G401 (cell line): Measurements from ENCODE around the gene B3GLCT. TPM values are rescaled to one million over a fixed set of nuclear protein-coding genes. Genes with fewer than 3 reads are reported as not detected.
A peak's percentile ranks its signal among the peaks of the same experiment; 100 is the strongest.
"Not testable (repeated sequence)": the region's sequence is repeated elsewhere in the genome, so short reads cannot be mapped to it uniquely, and the experiment has no call there.

ENCODE experiments used
- DNase-seq: peaks from one replicate; pipeline ENCODE4 v3.0.0-alpha.2; 2015; ENCODE audit warnings: low spot score
- in situ Hi-C: cut with HindIII; loops from 2 replicates; pipeline ENCODE4 v1.10.0; 2016; ENCODE audit warnings: low sequenced_read_pairs, mixed read lengths
- total RNA-seq: library from RNA; depleted of rRNA; stranded (reverse); fragments of >200 nt; shearing (Covaris generic); gene quantifications from 2 replicates; pipeline ENCODE4 v1.2.3, GENCODE V29; 2014; rRNA removed

The B3GLCT gene
- 10.0 and 10.9 TPM in 2 replicates for total RNA-seq

GRCh38 chr13:31199849-31200636 lies at the start of gene B3GLCT:
Gene B3GLCT, plus strand, starts transcription at chr13:31199975. Its CDS starts 110 bp downstream, at chr13:31200085.
- peak; percentile 58 for DNase-seq
- in situ Hi-C loops, result no loop called here

- in situ Hi-C loops, result no loop called here
- no peak for DNase-seq
Measured at GRCh38 chr13:31150315-31150985, 49.3 kb upstream of the B3GLCT start.

GRCh38 chr13:31151837-31152236 lies 47.9 kb upstream of the B3GLCT start:
- in situ Hi-C loops, result no loop called here
- no peak for DNase-seq

- no peak for DNase-seq
- in situ Hi-C loops, result no loop called here
Measured at GRCh38 chr13:31154939-31155338, 44.8 kb upstream of the B3GLCT start.

GRCh38 chr13:31159306-31159705 lies 40.5 kb upstream of the B3GLCT start:
- in situ Hi-C loops, result no loop called here
- no peak for DNase-seq

- peak; percentile 49 for DNase-seq
- in situ Hi-C loops, result no loop called here
Measured at GRCh38 chr13:31160857-31161556, 38.8 kb upstream of the B3GLCT start.

- peak; percentile 96 for DNase-seq
- in situ Hi-C loops, result no loop called here
Measured at GRCh38 chr13:31161557-31162150, 38.1 kb upstream of the B3GLCT start, which contains the start of gene HSPH1. Gene HSPH1, minus strand, starts transcription at chr13:31161904. Its CDS starts 322 bp downstream, at chr13:31161582.

GRCh38 chr13:31162151-31163008 lies 37.4 kb upstream of the B3GLCT start:
- peak; percentile 97 for DNase-seq
- in situ Hi-C loops, result no loop called here

- in situ Hi-C loops, result no loop called here
- no peak for DNase-seq
Measured at GRCh38 chr13:31166591-31166990, 33.2 kb upstream of the B3GLCT start.

- no peak for DNase-seq
Measured at GRCh38 chr13:31167490-31167889, 32.3 kb upstream of the B3GLCT start.

GRCh38 chr13:31168166-31168565 lies 31.6 kb upstream of the B3GLCT start:
- in situ Hi-C loops, result no loop called here
- no peak for DNase-seq

More at GRCh38 chr13:31167490-31167889, 32.3 kb upstream of the B3GLCT start:
- in situ Hi-C loops, result no loop called here

- in situ Hi-C loops, result no loop called here
- DNase-seq, result no peak
Measured at GRCh38 chr13:31168736-31169135, 31.0 kb upstream of the B3GLCT start.

GRCh38 chr13:31172001-31172400 lies 27.8 kb upstream of the B3GLCT start:
- in situ Hi-C loops, result no loop called here

GRCh38 chr13:31172535-31172934 lies 27.2 kb upstream of the B3GLCT start:
- no peak for DNase-seq
- in situ Hi-C loops, result no loop called here

More at GRCh38 chr13:31172001-31172400, 27.8 kb upstream of the B3GLCT start:
- no peak for DNase-seq

- in situ Hi-C loops, result no loop called here
Measured at GRCh38 chr13:31174018-31174417, 25.8 kb upstream of the B3GLCT start.

GRCh38 chr13:31175847-31176532 lies 23.8 kb upstream of the B3GLCT start:
- in situ Hi-C loops, result no loop called here
- DNase-seq, result no peak

More at GRCh38 chr13:31174018-31174417, 25.8 kb upstream of the B3GLCT start:
- no peak for DNase-seq

- in situ Hi-C loops, DNase-seq: not testable (repeated sequence)
Measured at GRCh38 chr13:31177813-31178495, 21.8 kb upstream of the B3GLCT start.
